Head of caudate nucleus (tissue), 42 donors: ENCODE data around the gene SUPT4H1.
A peak's percentile ranks its signal among the peaks of the same experiment; 100 is the strongest.

Source experiments
- DNase-seq, 42 donors: peaks; one replicate each; pipeline versions ENCODE4 v3.0.0 to v3.0.0-alpha.2; 2020 to 2021; ENCODE audit warnings: mixed read lengths in 7 of 42
- intact Hi-C: fragments of 100-400 bp; cut with DNase I; formaldehyde crosslinking; loops from one replicate; pipeline ENCODE4 v1.15.0; 2022

Gene SUPT4H1

DNA sequence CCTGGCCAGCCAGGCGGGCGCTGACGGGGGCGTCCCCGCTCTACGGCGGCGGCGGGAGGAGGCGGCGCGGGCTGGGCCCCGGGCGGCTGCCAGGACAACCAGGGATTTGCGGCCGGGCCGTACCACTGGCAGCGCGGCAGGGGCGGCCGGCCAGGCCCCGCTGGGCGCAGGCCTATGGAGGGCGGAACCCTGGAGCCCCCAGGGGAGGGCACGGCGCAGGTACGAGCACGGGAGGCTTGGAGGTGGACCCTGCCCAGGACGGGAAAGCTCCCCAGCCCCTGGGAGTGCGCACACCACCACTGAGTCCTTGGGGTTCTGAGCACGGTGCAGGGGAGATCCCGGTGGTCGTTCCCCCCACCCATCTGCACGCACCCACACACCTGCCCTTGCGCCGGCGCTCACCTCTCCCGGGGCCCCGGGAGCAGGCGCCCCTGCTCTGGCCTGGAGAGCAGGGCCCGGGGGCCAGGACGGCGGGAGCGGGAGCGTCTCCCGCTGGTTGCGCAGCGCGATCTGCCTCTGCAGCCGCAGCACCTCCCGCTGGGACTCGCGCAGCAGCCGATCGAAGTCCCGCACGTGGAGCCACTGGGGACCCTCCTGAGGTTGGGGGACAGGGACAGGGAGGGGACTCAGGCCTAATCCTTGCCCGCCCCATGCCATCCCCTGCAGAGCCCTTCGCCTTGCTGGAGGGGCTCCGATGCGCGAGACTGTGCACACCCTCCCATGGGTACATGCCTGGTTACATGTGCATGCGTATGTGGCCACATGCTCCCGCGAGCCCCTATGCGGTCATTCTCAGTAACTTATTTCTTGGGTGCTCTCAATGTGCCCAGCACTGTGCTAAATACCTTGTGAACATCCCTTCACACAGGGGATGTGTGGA, 27.4 kb downstream of the SUPT4H1 start:
- DNase-seq, result peak in 4 of 42 donors; percentile 26 to 50 (median 42)
- intact Hi-C loops, result no loop called here

DNA sequence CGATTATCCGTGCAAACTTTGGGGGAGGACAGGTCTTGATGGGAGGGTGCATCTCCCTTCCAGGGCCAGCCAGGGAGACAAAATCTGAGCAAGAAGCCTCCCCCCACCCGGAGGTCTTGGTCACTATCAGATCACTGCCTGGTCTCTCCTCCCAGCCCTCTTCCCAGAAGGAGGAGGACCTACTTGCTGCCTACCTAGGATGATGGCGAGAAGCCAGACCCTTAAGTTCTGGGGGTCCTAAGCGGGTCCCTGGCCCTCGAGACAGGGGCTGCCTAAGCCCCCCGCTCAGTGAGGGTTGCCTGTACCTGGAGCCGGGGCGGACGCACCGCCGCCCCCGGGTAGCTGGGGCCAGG, 28.0 kb downstream of the SUPT4H1 start:
- no peak for DNase-seq
- intact Hi-C loops, result no loop called here

DNA sequence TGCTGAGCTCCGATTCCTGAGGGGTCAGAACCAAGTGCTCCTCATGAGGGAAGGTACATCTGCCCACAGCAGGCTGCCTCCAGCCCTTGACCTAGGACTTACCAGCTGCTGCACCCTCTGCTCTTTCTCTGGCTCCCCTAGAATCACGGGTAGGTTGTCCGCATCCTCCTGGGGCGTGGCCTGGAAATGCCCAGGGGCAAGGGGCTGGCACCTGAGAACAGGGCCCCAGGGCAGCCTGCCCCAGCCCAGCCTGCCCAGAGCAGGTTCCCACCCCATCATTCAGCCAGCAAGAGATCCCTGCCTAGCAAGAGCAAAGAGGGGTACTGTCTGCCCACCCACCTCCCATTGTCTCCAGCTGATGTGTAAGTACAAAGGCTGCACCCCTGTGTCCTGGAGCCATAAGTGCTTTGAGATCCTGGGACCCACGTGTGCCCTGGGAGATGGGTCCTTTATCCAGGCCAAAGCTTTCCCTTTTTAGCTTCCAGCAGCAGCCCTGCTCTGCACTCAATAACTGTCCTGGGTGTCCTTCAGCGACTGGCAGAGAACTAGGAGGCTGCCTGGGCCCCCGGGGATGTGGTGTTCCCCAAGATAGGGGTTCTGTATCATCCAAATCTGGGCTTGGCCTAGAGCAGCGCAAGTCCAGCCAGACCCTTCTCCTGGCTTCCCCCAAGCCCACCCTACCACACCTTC, 28.5 kb downstream of the SUPT4H1 start:
- DNase-seq, result peak in 2 of 42 donors; percentile 2 to 14
- intact Hi-C loops, result no loop called here

DNA sequence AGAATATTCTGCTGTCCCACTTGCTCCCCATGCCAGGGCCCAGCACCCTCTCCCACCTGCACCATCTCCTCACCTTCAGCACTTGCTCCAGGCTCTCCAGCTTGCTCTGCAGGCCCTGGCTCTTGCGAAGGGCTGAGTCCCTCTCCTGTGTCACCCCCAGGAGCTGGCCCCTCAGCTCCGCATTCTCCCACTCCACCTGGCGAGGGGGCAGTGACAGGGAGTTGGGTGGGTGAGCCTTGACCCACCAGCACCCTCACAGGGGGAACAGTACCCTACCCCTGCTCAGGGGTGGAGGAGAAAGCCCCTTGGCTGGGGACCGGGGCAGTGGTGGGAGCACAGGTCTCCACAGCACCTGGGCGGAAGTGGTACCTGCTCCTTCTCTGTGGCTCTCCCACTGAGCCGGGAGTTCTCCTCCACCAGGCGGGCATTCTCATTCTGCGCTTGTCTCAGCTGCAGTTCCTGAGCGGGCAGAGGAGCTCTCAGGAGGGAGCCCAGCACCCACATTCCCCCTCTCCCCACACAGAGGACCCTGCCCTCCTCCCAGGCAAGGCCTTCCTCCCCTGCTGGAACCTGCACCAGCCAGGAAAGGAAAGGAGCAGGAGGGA, 29.3 kb downstream of the SUPT4H1 start:
- peak in 1 of 42 donors; percentile 4 for DNase-seq
- intact Hi-C loops, result no loop called here

DNA sequence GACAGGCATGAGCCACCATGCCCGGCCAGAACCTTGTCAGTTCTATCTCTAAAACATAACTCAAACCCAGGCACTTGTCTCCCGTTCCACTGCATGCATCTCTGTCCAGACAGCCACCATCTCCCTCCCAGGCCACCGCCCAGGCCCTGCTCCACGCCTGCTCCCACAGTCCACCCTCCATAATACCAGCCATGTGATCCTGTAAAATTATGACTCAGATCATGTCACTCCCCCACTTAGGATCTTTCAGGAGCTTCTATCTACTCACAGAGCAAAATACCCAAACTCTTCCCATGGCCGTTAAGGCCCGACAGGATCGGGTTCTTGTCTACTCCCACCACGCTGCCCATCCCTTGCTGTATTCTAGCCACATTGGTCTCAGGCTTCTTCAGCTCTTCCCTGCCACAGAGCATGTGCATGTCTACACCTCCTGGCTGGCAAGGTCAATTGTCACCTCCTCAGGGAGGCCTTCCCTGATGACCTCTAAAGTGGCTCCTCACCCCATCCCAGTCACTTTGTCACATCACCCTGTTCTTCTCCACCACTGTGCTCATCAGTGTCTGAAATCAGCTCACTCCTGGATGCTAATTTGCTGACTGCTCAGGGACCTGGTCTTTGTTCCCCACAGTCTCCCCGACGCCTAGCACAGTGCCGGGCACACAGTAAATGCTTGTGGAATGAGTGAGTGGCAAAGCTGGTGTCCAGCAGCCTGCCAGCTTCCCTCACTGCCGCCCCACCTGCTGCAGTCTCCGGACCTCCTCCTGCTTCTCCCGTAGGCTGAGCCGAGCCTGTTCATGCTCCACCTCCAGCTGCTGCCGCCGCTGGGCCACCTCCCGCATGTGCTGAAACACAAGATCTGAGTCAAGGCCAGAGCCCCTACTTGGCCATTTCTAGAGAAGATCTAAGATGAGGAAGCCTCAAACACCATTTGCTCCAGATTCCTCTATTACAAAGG, 30.2 kb downstream of the SUPT4H1 start:
- intact Hi-C loops, result no loop called here
- DNase-seq, result peak in 4 of 42 donors; percentile 6 to 49 (median 24)

DNA sequence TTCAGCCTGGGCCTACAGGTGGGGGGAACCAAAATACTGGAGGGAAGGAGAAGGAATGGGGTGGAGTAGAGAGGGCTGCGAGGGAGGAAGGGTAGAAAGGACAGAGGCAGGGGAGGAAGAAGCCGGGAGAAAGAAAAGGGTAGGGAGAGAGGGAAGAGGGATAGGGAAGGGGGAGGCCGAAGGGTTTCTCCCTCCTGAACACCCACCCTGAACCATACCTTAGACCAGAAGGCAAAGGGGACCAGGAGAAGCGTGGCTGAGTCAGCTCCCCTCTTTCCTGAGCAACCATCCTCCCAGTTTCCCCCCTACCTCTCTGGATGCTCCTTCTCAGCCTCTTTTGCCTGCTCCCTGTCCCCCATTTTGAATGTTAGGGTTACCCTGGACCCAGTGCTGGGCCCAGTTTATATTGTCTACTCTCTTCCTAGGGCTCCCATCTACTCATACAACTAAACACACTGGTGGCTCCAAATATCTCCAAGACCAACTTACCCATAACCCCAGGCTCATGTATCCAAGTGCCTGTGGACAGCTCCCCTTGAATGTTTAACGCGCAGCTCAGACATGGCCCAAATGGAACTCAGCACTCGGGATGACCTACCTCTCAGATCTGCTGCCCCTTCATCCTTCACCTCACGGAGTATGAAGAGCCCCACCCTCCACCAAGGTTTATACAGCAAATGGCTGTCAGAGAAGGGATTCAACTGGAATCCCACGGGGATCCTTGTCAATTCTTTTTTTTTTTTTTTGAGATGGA, 31.3 kb downstream of the SUPT4H1 start:
- peak in 3 of 42 donors; percentile 0 to 13 (median 9) for DNase-seq

DNA sequence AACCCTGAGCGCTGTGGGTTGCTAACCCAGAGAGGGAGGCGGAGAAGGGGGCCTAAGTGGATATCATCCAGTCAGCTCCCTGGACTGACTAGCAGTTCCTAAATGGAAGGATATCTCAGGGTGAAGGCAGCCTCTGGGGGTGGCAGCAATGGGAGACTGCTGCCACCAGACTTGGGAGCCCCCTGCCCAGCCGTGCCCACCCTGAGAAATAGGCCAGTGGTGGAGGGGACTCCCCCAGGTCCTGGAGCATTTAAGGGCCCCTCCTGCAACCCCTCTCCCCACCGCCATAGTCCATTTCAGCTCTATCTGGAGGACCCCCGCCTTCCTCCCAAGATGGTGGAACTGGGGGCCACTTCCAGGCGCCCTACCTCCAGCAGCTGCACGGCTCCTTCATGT, 31.8 kb downstream of the SUPT4H1 start:
- DNase-seq, result peak in 3 of 42 donors; percentile 6 to 17 (median 10)

More for the DNA sequence above, 31.3 kb downstream of the SUPT4H1 start:
- intact Hi-C loops, result no loop called here

DNA sequence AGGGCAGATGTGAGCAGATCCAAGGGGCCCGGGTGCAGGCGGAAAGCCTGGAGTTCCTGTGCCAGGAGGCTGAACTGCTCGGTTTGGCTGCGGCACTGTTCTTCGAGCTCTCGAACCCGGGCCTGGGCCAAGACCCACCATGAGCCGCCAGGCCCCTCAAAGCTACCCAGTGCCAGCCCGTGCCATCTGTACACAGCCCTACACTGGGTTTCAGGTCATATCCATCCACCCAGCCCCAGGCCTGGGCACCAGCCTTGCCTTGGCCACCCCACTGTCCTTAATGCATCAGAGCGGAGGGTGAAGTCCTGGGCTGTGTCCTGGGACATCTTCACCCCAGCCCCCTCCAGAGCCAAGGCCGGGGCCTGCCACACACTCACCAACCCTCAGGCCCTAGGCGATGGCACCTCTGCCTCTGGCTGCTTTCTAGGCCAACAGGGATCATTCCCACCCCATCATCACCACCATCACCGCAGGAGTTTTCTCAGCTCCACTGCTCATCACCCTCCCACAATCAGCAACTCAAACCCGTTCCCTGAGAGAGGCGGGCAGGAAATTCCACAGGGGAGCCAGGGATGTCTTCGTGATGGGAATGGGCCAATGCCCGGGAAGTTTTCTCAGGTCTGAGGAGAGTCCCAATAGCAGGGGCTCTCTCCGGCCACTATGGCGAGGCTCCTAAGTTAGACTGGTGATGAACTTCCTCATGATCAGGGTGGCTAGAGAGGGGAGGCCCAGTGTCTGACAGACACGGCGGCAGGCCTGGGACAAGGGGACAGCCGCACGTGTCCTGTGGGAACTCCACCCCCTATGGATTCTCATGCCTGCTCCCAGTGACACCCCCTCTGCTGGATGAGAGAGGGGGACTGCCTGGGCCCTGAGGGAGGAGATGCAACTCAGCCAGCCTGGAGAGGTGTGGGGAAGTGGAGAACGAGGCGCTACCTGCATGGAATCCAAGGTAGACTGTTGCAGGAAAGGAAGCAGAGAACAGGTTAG, 32.5 kb downstream of the SUPT4H1 start:
- DNase-seq, result peak in 7 of 42 donors; percentile 5 to 27 (median 12)
- intact Hi-C loops, result no loop called here

More for the DNA sequence above, 31.8 kb downstream of the SUPT4H1 start:
- intact Hi-C loops, result no loop called here

DNA sequence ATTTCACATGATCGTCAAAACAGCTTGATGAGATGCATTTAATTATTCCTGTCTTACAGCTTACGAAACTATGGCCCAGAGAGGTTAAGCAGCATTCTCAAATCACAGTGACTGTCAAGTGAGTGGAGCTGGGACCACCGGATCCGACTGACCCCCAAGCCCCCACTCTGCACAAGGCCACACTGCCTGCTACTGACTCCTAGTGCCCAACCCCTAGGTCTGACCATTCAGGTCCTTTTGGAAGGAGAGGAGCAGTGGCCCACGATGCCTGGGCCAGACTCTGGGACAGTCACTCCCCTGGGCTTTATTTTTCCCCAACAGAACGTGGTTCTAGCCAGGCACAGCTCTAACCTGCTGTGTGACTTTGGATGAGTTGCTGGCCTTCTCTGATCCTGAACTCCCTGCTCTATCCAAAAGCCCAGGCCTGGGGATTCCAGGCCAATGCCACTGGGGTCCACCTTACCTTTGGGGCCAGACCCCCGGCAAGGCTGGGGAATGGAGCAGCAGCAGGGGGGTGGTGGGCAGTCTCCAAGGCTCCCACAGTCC, 33.3 kb downstream of the SUPT4H1 start:
- peak in 3 of 42 donors; percentile 3 to 12 (median 12) for DNase-seq
- intact Hi-C loops, result no loop called here

DNA sequence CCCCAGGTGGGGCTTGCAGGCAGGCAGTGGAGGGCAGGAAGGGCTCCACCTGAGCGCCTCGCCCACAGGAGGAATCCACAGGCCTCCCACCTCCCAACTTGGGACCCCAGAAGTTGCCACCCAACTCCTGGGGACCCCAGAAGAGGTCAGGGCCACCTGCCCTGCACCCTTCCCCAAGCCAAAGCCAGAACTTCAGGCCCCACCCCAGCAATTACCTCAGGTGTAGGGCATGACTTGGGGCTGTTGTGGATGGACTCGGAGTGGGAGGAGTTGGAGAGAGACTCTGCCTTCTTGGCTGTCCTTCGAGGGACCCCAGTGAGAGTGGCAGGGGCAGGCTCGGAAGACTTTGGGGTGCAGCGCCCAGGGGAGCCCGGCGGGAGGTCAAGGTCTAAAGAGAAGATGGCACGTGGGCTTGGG, 33.9 kb downstream of the SUPT4H1 start:
- DNase-seq, result peak in 11 of 42 donors; percentile 1 to 32 (median 4)
- intact Hi-C loops, result no loop called here

DNA sequence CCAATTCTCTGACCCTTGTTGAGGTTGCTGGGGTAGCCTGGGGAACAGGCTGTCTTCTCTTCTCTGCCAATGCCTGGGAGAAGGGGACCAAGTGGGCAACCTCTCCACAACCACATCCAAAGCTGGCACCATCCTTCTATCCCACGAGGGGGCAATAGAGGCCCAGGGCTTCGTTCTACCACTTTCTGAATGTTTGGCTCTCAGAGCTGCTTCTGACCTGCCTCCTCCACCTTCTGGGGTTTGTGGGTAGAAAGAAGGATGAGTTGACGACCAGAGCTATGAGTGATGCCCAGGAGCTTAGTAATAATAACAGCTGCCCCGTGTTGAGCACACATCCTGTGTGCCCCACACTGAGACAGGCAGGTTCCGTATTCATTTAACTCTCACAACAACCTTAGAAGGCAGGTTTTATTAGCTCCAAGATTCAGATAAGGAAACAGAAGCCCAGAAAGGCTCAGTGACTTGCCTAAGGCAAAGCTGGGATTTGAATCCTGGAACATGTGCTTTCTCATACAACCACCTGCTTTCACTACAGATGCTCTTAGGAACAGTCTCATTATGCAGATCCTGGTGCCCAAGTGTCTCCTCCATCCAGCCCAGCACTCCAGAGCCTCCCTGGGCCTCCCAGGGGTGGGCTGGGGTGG, 34.5 kb downstream of the SUPT4H1 start:
- intact Hi-C loops, result no loop called here
- DNase-seq, result peak in 20 of 42 donors; percentile 13 to 57 (median 38)

DNA sequence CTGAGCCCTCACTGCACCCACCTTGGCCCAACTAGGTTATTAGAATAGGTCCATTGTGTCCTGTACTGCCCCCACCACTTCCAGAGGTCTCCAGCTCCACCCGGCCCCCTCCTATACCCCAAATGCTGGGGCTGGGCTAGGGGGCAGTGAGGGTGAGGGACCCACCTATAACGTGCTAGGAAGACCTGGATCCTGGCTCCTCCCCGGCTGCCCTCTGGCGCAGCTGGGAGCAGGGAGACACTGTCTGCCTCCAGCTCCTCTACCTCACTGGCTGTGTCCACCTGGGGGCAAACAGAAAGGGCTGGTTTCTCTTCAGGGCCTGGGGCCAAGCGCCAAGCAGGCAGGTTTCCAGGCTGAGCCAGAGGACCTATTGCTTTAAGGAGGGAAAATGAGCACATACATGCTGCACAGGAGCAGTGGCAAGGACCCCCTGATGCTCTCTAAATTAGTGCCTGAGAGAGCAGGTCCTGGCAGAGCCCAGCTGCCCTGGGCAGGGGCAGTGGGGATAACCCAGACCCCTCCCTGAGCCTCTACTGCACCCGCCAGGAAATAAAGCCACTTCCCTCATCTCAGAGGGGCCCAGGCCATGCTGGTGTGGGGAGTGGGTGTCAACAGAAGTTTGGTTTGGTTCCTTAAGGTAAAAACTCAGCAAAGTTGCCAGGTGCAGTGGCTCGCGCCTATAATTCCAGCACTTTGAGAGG, 35.6 kb downstream of the SUPT4H1 start:
- peak in 17 of 42 donors; percentile 0 to 30 (median 6) for DNase-seq
- intact Hi-C loops, result no loop called here

DNA sequence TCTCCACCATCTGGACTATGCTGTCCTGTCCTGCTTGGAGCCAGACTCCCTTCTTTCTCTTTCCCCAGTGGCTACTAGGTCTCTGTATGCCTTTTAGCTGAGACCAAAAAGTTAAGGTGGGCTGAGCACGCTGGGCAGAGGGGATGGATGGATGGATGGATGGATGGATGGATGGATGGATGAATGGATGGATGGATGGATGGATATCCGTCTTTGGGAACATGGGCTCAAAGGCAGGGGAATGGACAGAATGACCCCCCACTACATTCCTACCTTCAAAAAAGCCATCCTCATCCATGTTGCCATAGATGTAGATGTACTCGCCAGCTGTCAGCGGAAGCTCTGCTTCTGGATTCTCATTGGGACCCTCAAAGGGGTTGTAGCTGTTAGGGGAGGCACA, 36.3 kb downstream of the SUPT4H1 start:
- DNase-seq, result peak in 5 of 42 donors; percentile 1 to 19 (median 2)
- intact Hi-C loops, result no loop called here

DNA sequence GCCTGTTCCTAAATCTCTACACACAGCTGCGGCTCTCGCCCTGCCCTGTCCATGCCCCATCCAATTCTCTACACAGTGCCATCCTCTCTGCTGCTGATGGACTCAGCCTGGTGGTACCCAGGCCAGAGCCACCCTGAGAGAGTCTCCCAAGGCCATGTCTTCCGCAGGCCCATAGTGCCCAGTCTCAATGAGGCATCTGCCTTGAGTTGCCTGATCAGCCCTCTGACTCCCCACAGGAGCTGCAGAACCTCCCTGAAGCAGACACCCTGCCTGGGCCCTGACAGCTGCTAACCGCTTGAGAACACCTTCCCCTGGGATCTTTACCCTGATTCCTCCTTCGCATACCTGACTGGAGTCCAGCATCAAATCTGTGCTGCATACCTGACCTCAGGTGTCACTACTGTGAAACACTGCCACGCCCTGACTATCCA, 36.7 kb downstream of the SUPT4H1 start:
- DNase-seq, result peak in 15 of 42 donors; percentile 0 to 30 (median 7)
- intact Hi-C loops, result no loop called here

DNA sequence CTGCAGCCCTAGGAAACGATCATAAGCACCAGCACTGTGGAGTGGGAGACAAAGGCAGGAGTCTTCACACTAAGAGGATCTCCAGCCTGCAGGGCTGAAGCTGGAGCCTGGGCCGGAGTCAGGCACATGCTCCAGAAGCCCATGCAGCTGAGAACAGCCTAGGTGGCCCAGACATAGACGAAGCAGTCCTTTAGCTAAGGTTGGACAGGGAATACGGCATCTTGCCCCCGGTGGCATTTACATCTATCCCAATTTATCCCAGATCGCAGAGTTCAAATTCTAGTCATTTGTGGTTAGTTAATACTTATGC, 37.3 kb downstream of the SUPT4H1 start:
- intact Hi-C loops, result no loop called here

More for the DNA sequence above, 37.3 kb downstream of the SUPT4H1 start:
- peak in 17 of 42 donors; percentile 0 to 29 (median 8) for DNase-seq
